Muscle layer of colon (tissue), 2 donors: Measurements from ENCODE around the gene COL27A1.

Experiments
- H3K27ac ChIP-seq: one replicate; pipeline ENCODE4 v1.7.0; 2013; ENCODE audit warnings: low read depth, mild to moderate bottlenecking, low read length, moderate library complexity
- H3K27me3 ChIP-seq, 2 donors: one replicate each; pipeline ENCODE4 v1.7.0; 2013; ENCODE audit warnings: low read length in 2 of 2, mild to moderate bottlenecking in 2 of 2; ENCODE audit not compliant: insufficient read depth in 2 of 2, control insufficient read depth in 1 of 2
- H3K36me3 ChIP-seq: one replicate; pipeline ENCODE4 v1.7.0; 2013; ENCODE audit warnings: mild to moderate bottlenecking, low read length; ENCODE audit not compliant: insufficient read depth
- H3K4me1 ChIP-seq: one replicate; pipeline ENCODE4 v1.7.0; 2013; ENCODE audit warnings: mild to moderate bottlenecking, low read length; ENCODE audit not compliant: insufficient read depth
- H3K4me3 ChIP-seq, 2 donors: one replicate each; pipeline ENCODE4 v1.7.0; 2013; ENCODE audit warnings: low read length in 2 of 2, low read depth in 1 of 2, mild to moderate bottlenecking in 1 of 2, moderate library complexity in 1 of 2
- H3K9ac ChIP-seq: one replicate; pipeline ENCODE4 v1.7.0; 2013; ENCODE audit warnings: low read length
- H3K9me3 ChIP-seq: one replicate; pipeline ENCODE4 v1.7.0; 2013; ENCODE audit warnings: mild to moderate bottlenecking, low read length
- donor health status: abdominal sarcoma.
- donor health status: Adenocarcinoma of cecum.

COL27A1 gene

GRCh38 chr9:114300153-114300845 is 145.0 kb downstream of the COL27A1 start:
- no peak overlapping the region for H3K27ac ChIP-seq
- H3K36me3 ChIP-seq, result peaks cover 9% of the 10 kb centered on the region
- no peak overlapping the region for H3K9ac ChIP-seq

GRCh38 chr9:114300846-114301797 is 145.8 kb downstream of the COL27A1 start:
- H3K9me3 ChIP-seq, result no peaks in the 10 kb centered on the region

More at GRCh38 chr9:114300153-114300845, 145.0 kb downstream of the COL27A1 start:
- no peaks in the 10 kb centered on the region for H3K4me1 ChIP-seq
- H3K4me3 ChIP-seq, result no peak overlapping the region
- H3K27me3 ChIP-seq, result no peaks in the 10 kb centered on the region
- no peaks in the 10 kb centered on the region for H3K9me3 ChIP-seq

GRCh38 chr9:114301798-114302565 is 146.6 kb downstream of the COL27A1 start:
- Histone ChIP-seq H3K9ac (no peak overlapping the region), H3K27ac (no peak overlapping the region), H3K4me1 (peaks cover 5% of the 10 kb centered on the region), H3K9me3 (no peaks in the 10 kb centered on the region), H3K27me3 (no peaks in the 10 kb centered on the region), H3K4me3 (no peak overlapping the region), H3K36me3 (peaks cover 9% of the 10 kb centered on the region)

More at GRCh38 chr9:114300846-114301797, 145.8 kb downstream of the COL27A1 start:
- Histone ChIP-seq H3K27ac (no peak overlapping the region), H3K4me3 (no peak overlapping the region), H3K9ac (no peak overlapping the region), H3K4me1 (peaks cover 5% of the 10 kb centered on the region), H3K27me3 (no peaks in the 10 kb centered on the region), H3K36me3 (peaks cover 9% of the 10 kb centered on the region)

GRCh38 chr9:114302727-114303126 is 147.4 kb downstream of the COL27A1 start:
- H3K27me3 ChIP-seq, result no peaks in the 10 kb centered on the region
- peaks cover 9% of the 10 kb centered on the region for H3K36me3 ChIP-seq
- H3K4me3 ChIP-seq, result no peak overlapping the region
- no peak overlapping the region for H3K9ac ChIP-seq
- no peaks in the 10 kb centered on the region for H3K9me3 ChIP-seq
- H3K4me1 ChIP-seq, result peaks cover 5% of the 10 kb centered on the region
- no peak overlapping the region for H3K27ac ChIP-seq

- no peak overlapping the region for H3K27ac ChIP-seq
- no peak overlapping the region for H3K9ac ChIP-seq
- H3K4me1 ChIP-seq, result peaks cover 5% of the 10 kb centered on the region
- no peak overlapping the region for H3K4me3 ChIP-seq
- H3K9me3 ChIP-seq, result no peaks in the 10 kb centered on the region
- no peaks in the 10 kb centered on the region for H3K27me3 ChIP-seq
- peaks cover 9% of the 10 kb centered on the region for H3K36me3 ChIP-seq
These were observed 148.2 kb downstream of the COL27A1 start for GRCh38 chr9:114303571-114303970.

- Histone ChIP-seq H3K9ac (no peak overlapping the region), H3K9me3 (no peaks in the 10 kb centered on the region), H3K27ac (no peak overlapping the region), H3K36me3 (peaks cover 9% of the 10 kb centered on the region), H3K4me1 (peaks cover 5% of the 10 kb centered on the region), H3K27me3 (no peaks in the 10 kb centered on the region), H3K4me3 (no peak overlapping the region)
These were observed 148.6 kb downstream of the COL27A1 start for GRCh38 chr9:114303977-114304376.

- no peaks in the 10 kb centered on the region for H3K9me3 ChIP-seq
- H3K27ac ChIP-seq, result no peak overlapping the region
- H3K4me1 ChIP-seq, result peaks cover 5% of the 10 kb centered on the region
- no peak overlapping the region for H3K4me3 ChIP-seq
- H3K9ac ChIP-seq, result no peak overlapping the region
- no peaks in the 10 kb centered on the region for H3K27me3 ChIP-seq
- peaks cover 9% of the 10 kb centered on the region for H3K36me3 ChIP-seq
These were observed 149.3 kb downstream of the COL27A1 start for GRCh38 chr9:114304416-114305188.

GRCh38 chr9:114307899-114308267 is 152.5 kb downstream of the COL27A1 start:
- Histone ChIP-seq H3K27ac (no peak overlapping the region), H3K9ac (no peak overlapping the region), H3K4me1 (peaks cover 5% of the 10 kb centered on the region), H3K4me3 (no peak overlapping the region), H3K9me3 (no peaks in the 10 kb centered on the region), H3K27me3 (no peaks in the 10 kb centered on the region), H3K36me3 (no peaks in the 10 kb centered on the region)

GRCh38 chr9:114308361-114308950 is 153.1 kb downstream of the COL27A1 start:
- no peak overlapping the region for H3K9ac ChIP-seq
- no peak overlapping the region for H3K27ac ChIP-seq
- peaks cover 5% of the 10 kb centered on the region for H3K4me1 ChIP-seq
- no peak overlapping the region for H3K4me3 ChIP-seq
- no peaks in the 10 kb centered on the region for H3K36me3 ChIP-seq
- H3K27me3 ChIP-seq, result no peaks in the 10 kb centered on the region
- H3K9me3 ChIP-seq, result no peaks in the 10 kb centered on the region

GRCh38 chr9:114309096-114309495 is 153.8 kb downstream of the COL27A1 start:
- Histone ChIP-seq H3K36me3 (no peaks in the 10 kb centered on the region), H3K4me3 (no peak overlapping the region), H3K9ac (no peak overlapping the region), H3K27ac (no peak overlapping the region), H3K4me1 (peaks cover 5% of the 10 kb centered on the region), H3K27me3 (no peaks in the 10 kb centered on the region), H3K9me3 (no peaks in the 10 kb centered on the region)
